Amygdala (tissue), 56 donors: Measurements from ENCODE around the gene ATP6V1A.

ENCODE experiments used
- DNase-seq, 56 donors: peaks; one replicate each; lab custom pipeline; 2025; lab: John Stamatoyannopoulos, UW

ATP6V1A gene

GRCh38 chr3:113746548-113747282 lies at the start of gene ATP6V1A:
Gene ATP6V1A, plus strand, starts transcription at chr3:113747035. Its CDS starts 31,719 bp downstream, at chr3:113778754.
- peak; percentile 46 to 95 (median 87) for DNase-seq

DNA sequence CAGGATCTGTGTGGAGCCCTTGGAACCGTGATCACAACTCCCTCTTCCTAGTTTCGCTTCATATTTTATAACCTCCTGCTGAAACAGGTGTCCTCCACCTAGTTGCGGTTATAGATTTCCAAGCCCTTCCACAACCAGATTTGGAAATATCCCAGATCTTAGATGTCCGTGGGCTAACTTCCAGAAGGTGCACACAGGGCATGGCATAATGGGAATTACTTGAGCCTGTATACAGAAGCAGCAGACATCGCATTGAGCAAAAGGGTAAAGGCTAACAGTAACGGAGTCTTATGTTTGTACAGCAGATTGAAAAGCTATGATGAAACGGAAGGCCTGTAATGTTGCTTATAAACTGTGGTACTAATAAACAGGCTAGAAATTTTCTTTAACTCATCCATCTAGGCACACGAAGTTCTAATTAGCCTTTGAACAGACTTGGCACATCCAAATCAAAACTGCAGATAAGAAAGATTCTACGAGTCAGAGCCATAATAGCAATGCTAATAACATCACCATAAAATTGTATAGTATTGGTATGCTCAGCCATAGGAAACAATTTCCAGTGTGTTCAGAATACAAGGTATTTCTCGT lies 49.2 kb upstream of the ATP6V1A start:
- DNase-seq: peak in 6 of 56 donors; percentile 29 to 57 (median 42)

GRCh38 chr3:113698213-113698742 lies 48.6 kb upstream of the ATP6V1A start:
- no peak for DNase-seq

- DNase-seq: peak in 5 of 56 donors; percentile 1 to 9 (median 2)
These were observed 47.9 kb upstream of the ATP6V1A start for GRCh38 chr3:113698956-113699355.

GRCh38 chr3:113707835-113708234 lies 39.0 kb upstream of the ATP6V1A start:
- DNase-seq: no peak

DNA sequence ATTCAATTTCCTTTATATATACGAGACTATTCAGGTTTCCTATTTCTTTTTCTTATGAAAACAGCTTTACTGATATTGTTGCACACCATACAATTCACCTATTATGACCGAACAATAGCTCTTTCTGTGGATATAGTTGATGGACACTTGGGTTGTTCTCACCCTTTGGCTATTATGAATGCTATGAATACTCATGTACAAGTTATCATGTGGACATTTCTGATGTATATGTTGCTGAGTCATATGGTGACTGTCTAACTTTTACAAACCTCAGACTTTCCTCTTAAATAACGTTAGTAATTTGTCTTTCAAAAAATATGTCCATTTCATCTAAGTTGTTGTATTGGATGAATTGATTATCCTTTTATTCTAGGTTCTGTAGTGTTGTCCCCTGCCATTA lies 34.7 kb upstream of the ATP6V1A start:
- DNase-seq: no peak

DNA sequence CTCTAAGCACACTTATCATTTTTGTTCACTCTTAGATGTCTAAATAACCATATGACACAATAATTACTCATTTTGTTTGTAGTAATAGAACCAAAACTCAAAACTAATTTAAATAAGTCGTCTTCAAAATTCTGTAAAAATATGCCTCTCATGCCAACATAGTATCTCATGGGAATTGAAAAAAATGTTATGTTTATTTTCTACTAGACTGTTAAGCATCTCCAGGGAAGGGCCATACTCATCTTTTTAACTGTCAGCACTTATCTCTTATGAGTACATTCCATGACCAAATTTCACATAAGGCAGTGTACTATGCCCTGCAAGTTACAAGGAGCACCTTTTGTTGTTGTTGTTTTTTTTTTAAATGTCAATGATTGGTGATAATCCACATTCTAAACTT lies 32.1 kb upstream of the ATP6V1A start:
- no peak for DNase-seq

GRCh38 chr3:113717308-113717707 lies 29.5 kb upstream of the ATP6V1A start:
- no peak for DNase-seq

- DNase-seq: no peak
These were observed 29.0 kb upstream of the ATP6V1A start for GRCh38 chr3:113717818-113718217.

DNA sequence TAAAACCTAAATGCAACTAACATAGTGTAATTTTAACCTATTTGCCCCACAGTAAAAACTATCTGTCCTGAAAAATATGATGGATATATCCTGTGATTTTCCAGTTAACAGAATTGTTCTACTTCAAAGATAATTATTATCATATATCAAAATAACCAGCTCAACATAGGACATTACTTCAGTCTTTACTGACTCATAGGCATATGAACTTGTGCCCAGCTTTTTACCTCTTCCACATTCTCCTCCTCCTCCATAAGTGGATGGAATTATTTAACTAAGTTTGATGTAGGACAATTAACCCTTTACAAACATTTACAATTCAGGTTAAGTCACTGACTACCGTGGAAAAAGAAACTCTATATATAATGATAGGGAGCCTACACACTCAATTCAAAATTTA lies 27.5 kb upstream of the ATP6V1A start:
- DNase-seq: no peak

- no peak for DNase-seq
These were observed 27.1 kb upstream of the ATP6V1A start for GRCh38 chr3:113719758-113720157.

GRCh38 chr3:113721636-113722035 lies 25.2 kb upstream of the ATP6V1A start:
- no peak for DNase-seq

GRCh38 chr3:113728661-113729060 lies 18.2 kb upstream of the ATP6V1A start:
- DNase-seq: no peak

- DNase-seq: no peak
These were observed 16.3 kb upstream of the ATP6V1A start for GRCh38 chr3:113730550-113730949.

GRCh38 chr3:113731694-113732093 lies 15.1 kb upstream of the ATP6V1A start:
- no peak for DNase-seq

DNA sequence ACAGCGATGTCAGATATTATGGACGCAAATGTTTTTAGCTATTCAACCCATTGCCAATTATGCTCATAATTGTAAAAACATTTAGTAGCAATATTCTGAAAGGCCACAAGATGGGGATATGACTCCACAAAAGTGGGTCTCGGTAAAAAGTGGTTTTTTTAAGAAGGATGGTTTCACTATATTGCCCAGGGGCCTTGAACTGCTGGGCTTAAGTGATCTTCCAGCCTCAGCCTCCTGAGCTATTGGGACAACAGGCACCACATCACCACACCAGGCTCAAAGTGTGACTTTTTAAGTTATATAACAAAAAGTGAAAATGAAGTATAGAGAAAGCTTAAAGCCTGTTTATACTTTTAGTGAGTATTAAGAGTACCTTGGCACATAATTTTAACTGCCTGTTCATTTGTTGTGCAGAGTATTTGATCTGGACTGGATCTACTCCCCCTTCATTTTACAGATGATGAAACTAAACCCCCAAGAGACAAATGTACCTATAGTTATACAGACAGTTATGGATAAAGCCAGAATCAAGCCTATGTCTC lies 10.2 kb upstream of the ATP6V1A start:
- DNase-seq: peak in 3 of 56 donors; percentile 3 to 19 (median 17)

- no peak for DNase-seq
These were observed 5.7 kb upstream of the ATP6V1A start for GRCh38 chr3:113741086-113741485.

GRCh38 chr3:113741620-113742019 lies 5.2 kb upstream of the ATP6V1A start:
- DNase-seq: no peak

DNA sequence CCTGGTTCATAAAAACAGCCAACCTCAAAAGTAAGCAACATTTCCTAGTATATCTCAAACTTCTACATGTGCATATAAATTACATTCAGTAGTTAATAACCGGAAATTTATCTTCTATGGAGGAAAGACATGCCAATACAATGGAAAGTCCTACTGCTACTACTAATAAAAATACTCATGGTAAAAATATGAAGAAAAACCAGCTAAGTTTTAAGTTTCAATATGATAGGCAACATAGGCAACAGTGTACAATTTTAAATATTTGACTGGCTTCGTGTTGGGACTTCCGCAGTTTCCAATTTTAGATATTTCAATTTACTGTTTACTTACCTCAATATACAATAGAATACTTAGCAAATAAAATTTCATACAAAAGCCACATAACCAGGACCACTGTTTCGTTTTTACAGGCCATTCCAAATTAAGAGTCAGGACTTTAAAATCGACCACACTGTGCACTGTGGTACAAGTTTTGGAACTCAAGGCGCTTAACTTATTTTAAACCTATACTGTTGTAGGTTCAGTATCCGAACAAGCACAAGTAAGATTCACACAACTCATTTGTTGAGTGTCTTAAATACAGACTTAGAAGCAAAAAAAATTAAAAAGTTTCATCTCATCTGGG lies 3.7 kb upstream of the ATP6V1A start:
- no peak for DNase-seq

DNA sequence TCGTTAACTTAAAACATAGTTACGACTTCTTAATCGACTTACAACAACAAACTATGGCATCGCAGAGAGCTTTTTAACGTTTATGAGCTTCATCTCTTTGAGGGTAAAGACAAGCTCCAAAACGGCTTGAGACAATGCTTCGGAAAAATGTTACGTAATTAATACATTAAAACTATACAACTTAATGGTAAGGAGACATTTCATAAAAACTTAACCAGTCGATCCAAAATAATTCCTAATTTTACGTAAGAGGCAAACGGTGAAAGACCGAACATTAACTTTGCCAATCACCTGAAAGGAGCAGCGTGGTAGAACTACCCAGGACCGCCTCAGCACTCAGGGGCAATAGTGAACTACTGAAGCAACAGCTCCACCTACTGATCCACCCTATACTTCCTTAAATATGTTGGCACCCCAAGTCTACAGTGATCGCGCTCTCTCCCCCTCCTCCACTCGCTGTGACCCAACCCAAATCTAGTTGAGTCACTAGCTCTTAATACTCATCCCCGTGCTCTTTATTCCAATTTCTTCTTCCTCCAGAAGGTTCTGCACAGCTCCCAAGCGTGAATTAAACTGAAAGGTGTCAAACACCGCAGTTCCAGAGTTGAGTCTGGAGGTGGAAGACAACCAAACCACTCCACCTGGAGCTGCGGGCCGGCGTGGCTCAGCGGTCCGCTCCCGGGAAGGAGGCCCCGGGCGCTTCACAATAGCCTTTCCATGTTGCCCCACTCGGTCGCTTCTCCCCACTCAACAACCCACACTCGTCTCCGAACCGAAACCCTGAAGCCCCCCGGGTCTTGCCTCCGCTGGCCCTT lies 1.7 kb upstream of the ATP6V1A start:
- peak in 46 of 56 donors; percentile 5 to 71 (median 34) for DNase-seq
